HG02623 (cell line): Measurements from ENCODE around the gene FAHD2A.
"Not testable (repeated sequence)": the region's sequence is repeated elsewhere in the genome, so short reads cannot be mapped to it uniquely, and the experiment has no call there.

Experiments
- ATAC-seq: cut with Tn5 transposase; IDR thresholded peaks from one replicate; pipeline ENCODE4 v1.9.1; 2021; ENCODE audit warnings: moderate library complexity; ENCODE audit not compliant: unreplicated experiment

The FAHD2A gene

GRCh38 chr2:95402370-95403203, at the start of gene FAHD2A:
FAHD2A (plus strand) TSS chr2:95402708; CDS start chr2:95405559, 2,851 bp downstream.
- peak; percentile 90 for ATAC-seq

GRCh38 chr2:95353055-95353575, 49.4 kb upstream of the FAHD2A start:
- ATAC-seq: no peak

GRCh38 chr2:95353613-95354468, 48.7 kb upstream of the FAHD2A start:
- ATAC-seq: no peak

GRCh38 chr2:95354469-95354901, 48.0 kb upstream of the FAHD2A start:
- no peak for ATAC-seq

GRCh38 chr2:95354925-95355324, 47.6 kb upstream of the FAHD2A start:
- ATAC-seq: no peak

- ATAC-seq: not testable (repeated sequence)
Measured at GRCh38 chr2:95355486-95355885, 47.0 kb upstream of the FAHD2A start.

GRCh38 chr2:95356821-95357700, 45.4 kb upstream of the FAHD2A start:
- no peak for ATAC-seq

GRCh38 chr2:95357717-95358280, 44.7 kb upstream of the FAHD2A start:
- no peak for ATAC-seq

- ATAC-seq: no peak
Measured at GRCh38 chr2:95359031-95359430, 43.5 kb upstream of the FAHD2A start.

GRCh38 chr2:95359501-95359930, 43.0 kb upstream of the FAHD2A start:
- ATAC-seq: no peak

- no peak for ATAC-seq
Measured at GRCh38 chr2:95361216-95361980, 41.1 kb upstream of the FAHD2A start.

GRCh38 chr2:95362486-95362885, 40.0 kb upstream of the FAHD2A start:
- ATAC-seq: no peak

- ATAC-seq: no peak
Measured at GRCh38 chr2:95366514-95366913, 36.0 kb upstream of the FAHD2A start.

- no peak for ATAC-seq
Measured at GRCh38 chr2:95372216-95372829, 30.2 kb upstream of the FAHD2A start.

- no peak for ATAC-seq
Measured at GRCh38 chr2:95372845-95373244, 29.7 kb upstream of the FAHD2A start.

GRCh38 chr2:95374029-95374428, 28.5 kb upstream of the FAHD2A start:
- ATAC-seq: no peak

GRCh38 chr2:95374451-95374920, 28.0 kb upstream of the FAHD2A start:
- no peak for ATAC-seq

GRCh38 chr2:95374921-95375471, 27.5 kb upstream of the FAHD2A start:
- ATAC-seq: no peak
